KOPT-K1 (cell line): ENCODE results near the gene SYPL1.

ENCODE experiments used
- H3K27ac ChIP-seq: fragments of 200-600 bp; sonication (generic); 2 replicates; pipeline ENCODE4 v1.5.1; 2016; ENCODE audit warnings: antibody characterized with exemption, mild to moderate bottlenecking, low read depth, low read length; ENCODE audit not compliant: poor library complexity, severe bottlenecking
- H3K36me3 ChIP-seq: fragments of 200-600 bp; sonication (generic); 2 replicates; pipeline ENCODE4 v1.5.1; 2017; ENCODE audit warnings: antibody characterized with exemption, mild to moderate bottlenecking, low read length, moderate library complexity; ENCODE audit not compliant: insufficient read depth
- H3K9me3 ChIP-seq: fragments of 200-600 bp; sonication (generic); 2 replicates; pipeline ENCODE4 v1.5.1; 2017; ENCODE audit warnings: antibody characterized with exemption, low read length, mild to moderate bottlenecking; ENCODE audit not compliant: insufficient read depth, poor library complexity, severe bottlenecking

SYPL1 gene

DNA sequence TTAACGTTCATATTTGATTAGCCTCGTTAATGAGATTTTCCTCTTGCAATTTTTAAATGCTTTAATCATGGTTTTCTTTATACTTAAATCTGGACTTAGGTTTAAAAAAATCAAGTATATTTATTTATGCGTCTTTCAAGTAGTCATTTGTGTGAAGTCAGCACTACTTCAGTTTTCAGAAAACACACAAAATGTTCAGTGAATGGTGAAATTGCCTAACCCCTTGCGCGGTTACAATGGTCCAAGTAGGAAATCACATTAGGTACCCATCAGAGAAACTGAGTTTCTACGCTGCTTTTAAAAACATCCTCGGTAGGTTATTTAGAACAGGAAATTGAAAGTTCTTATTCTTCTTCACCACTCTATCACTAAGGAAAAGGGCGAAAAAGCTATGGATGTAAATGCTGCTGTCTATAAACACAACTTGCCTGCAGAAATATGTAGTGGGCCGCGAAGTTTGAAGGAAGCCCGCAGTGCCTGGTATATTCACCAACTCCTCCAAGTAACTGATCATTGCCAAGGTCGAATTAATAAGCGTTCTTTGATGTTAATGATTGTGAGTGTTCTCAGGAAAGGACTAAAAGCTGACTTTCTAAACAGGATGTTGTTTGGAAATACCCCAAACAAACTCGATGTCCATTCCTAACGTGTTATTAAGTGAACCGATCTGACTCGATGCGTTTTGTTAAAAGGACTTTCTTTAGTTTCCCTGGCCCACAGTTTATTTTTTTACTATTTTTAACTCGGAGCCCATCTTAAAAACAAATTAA, 1.0 kb downstream of the SYPL1 start:
- Histone ChIP-seq H3K9me3 (no peaks in the 10 kb centered on the region), H3K27ac (peak overlapping the region; percentile 99), H3K36me3 (peaks cover 21% of the 10 kb centered on the region)

DNA sequence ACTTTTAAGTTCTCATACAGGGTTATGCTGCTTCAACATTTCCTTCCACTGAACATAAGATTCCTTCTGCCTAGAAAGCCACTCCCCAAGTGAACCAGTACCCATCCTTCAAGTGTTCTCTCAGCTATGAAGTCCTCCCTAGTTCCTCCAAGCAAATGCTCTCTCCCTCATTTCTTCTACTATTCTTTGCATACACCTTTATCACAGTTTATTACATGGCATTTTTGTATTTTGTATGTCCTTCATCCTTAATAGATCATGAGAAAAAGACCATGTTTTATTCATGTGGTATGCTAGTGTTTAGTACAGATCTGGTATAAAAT, 1.9 kb downstream of the SYPL1 start:
- Histone ChIP-seq H3K27ac (peak overlapping the region; percentile 99), H3K36me3 (peaks cover 30% of the 10 kb centered on the region), H3K9me3 (no peaks in the 10 kb centered on the region)

GRCh38 chr7:106109521-106110237, 2.4 kb downstream of the SYPL1 start:
- no peaks in the 10 kb centered on the region for H3K9me3 ChIP-seq
- peaks cover 35% of the 10 kb centered on the region for H3K36me3 ChIP-seq
- peak overlapping the region; percentile 99 for H3K27ac ChIP-seq

DNA sequence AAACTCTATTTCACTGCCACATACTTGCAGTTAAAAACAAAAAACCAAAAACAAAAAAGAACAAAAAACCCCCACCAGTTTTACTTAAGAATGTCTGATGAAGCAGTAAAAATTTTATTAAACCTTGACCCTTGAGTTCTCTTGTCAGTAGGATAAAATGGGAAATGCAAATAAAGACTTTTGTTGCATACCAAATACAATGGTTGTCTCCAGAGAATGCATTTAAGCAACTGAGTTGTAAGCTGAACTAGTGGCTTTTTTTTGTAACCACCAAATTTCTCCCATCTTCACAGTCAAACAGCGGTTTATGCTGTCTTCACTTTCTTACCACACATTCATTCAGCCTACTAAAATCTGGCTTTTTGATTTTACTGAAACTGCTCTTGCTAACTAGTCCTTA, 3.1 kb downstream of the SYPL1 start:
- H3K27ac ChIP-seq = peak overlapping the region; percentile 99
- H3K36me3 ChIP-seq = peaks cover 39% of the 10 kb centered on the region
- no peaks in the 10 kb centered on the region for H3K9me3 ChIP-seq

GRCh38 chr7:106104721-106105260, 7.3 kb downstream of the SYPL1 start:
- Histone ChIP-seq H3K9me3 (no peaks in the 10 kb centered on the region), H3K27ac (no peak overlapping the region), H3K36me3 (peaks cover 52% of the 10 kb centered on the region)

GRCh38 chr7:106102387-106102966, 9.6 kb downstream of the SYPL1 start:
- peaks cover 68% of the 10 kb centered on the region for H3K36me3 ChIP-seq

DNA sequence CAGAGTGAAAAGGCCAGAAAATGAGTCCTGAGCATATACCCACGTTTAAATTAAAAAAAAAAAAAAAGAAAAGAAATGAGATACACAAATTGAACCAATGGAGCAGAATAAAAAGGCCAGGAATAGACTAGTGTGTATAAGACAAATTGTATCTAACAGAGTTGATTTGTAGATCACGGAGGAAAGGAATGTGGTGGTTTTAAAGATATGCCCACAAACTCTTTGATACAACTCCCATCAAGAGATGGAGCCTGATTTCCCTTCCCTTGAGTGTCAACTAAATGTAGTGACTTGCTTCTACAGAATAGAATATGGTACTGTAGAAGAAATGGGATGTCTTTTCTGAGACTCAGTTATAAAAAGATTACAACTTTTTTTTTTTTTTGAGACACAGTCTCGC, 10.4 kb downstream of the SYPL1 start:
- H3K9me3 ChIP-seq = no peaks in the 10 kb centered on the region
- H3K27ac ChIP-seq = no peak overlapping the region
- peaks cover 68% of the 10 kb centered on the region for H3K36me3 ChIP-seq

More at GRCh38 chr7:106102387-106102966, 9.6 kb downstream of the SYPL1 start:
- peak overlapping the region; percentile 12 for H3K27ac ChIP-seq
- no peaks in the 10 kb centered on the region for H3K9me3 ChIP-seq

GRCh38 chr7:106100863-106101629, 11.1 kb downstream of the SYPL1 start:
- no peak overlapping the region for H3K27ac ChIP-seq
- peaks cover 68% of the 10 kb centered on the region for H3K36me3 ChIP-seq
- no peaks in the 10 kb centered on the region for H3K9me3 ChIP-seq

GRCh38 chr7:106099539-106099938, 12.6 kb downstream of the SYPL1 start:
- no peak overlapping the region for H3K27ac ChIP-seq

DNA sequence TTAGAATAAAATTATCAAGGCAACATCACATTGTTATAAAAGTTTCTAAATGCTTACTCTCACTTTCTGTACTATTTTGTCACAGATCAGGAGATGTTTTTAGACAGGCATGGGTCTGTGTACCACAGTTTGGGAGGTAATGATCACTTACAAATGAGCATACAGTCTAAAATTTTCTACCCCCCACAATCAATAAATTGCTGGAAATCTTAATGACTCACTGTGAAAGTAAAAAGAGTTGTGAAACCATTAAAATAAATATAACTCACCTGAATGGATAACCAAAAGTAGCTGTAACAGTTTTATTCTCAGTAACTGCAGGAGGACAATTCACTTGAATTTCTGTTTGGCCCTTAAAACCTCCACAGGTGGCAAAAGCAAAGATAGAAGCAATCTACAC, 13.2 kb downstream of the SYPL1 start:
- no peaks in the 10 kb centered on the region for H3K9me3 ChIP-seq
- peaks cover 71% of the 10 kb centered on the region for H3K36me3 ChIP-seq
- H3K27ac ChIP-seq = no peak overlapping the region

More at GRCh38 chr7:106099539-106099938, 12.6 kb downstream of the SYPL1 start:
- Histone ChIP-seq H3K36me3 (peaks cover 68% of the 10 kb centered on the region), H3K9me3 (no peaks in the 10 kb centered on the region)

DNA sequence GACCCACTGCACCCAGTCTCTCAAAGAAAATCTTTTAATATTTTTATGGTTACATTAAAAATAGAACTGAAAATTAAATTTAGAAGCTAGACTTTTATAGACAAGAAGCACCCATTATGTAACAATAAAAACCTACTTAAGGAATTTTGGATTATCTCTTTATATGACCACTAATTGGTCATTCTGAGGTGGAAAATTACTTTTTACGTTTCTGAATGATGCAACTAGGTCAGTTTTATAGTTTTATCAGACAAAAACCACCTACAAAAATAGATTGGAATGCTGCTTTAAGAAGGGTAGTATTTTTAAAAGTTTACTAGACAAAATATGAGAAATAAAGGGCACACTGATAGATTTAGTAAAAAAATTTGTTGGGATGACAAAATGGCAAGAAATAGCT, 16.5 kb downstream of the SYPL1 start:
- Histone ChIP-seq H3K27ac (no peak overlapping the region), H3K36me3 (peaks cover 95% of the 10 kb centered on the region)

DNA sequence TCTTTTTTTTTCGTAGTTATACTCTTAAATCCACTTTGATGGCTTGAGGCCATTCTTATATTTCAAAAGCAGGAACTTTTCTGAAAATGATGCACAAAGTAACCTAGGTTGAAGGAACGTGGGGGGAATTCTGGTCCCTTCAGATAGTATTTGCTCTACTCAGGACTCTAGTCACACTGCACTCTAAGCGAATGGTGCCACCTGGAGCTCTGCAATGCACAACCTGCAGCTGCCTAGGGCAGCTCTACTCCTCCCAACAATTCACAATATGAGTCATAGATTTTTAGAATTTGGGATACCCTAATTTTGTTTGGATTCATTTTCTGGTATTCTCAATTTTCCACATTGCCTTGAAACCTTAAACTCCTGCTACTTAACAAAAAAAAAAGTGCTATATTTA, 17.3 kb downstream of the SYPL1 start:
- Histone ChIP-seq H3K27ac (no peak overlapping the region), H3K9me3 (no peaks in the 10 kb centered on the region), H3K36me3 (peaks cover 100% of the 10 kb centered on the region)

More for the DNA sequence above, 16.5 kb downstream of the SYPL1 start:
- no peaks in the 10 kb centered on the region for H3K9me3 ChIP-seq

DNA sequence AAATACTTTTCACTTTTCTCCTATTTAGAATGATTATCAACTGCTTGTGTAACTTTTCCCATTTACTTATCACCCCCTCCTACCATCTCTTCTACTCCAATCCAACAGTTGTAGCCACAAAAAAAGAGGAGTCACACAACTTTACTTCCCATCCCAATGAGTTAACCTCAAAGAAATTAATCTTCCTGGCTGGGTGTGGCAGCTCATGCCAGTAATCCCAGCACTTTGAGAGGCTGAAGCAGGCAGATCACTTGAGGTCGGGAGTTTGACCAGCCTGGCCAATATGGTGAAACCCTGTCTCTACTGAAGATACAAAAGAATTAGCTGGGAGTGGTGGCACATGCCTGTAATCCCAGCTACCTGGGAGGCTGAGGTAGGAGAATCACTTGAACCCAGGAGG, 19.9 kb downstream of the SYPL1 start:
- peaks cover 97% of the 10 kb centered on the region for H3K36me3 ChIP-seq
- H3K9me3 ChIP-seq = no peaks in the 10 kb centered on the region
- H3K27ac ChIP-seq = no peak overlapping the region

- Histone ChIP-seq H3K9me3 (no peaks in the 10 kb centered on the region), H3K36me3 (peaks cover 75% of the 10 kb centered on the region), H3K27ac (no peak overlapping the region)
Observed at GRCh38 chr7:106089647-106090046, 22.5 kb downstream of the SYPL1 start.

DNA sequence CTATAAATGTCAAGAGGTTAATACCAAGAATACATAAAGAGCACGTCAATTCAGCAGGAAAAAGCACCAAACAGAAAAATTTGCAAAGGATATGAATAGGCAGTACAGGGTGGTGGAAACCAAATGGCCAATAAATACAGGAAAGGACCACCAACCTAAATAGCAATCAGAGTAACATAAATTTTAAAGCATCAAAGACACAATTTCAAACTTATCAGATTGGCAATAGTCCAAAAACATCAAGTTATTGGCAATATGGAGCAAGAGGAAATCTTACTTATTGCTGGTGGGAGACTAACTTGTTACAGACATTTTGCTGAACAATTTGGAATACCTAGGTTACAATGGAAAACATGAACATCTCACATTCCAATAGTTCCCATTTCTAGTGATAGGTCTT, 24.1 kb downstream of the SYPL1 start:
- peaks cover 59% of the 10 kb centered on the region for H3K36me3 ChIP-seq

More for the DNA sequence above, 24.1 kb downstream of the SYPL1 start:
- H3K9me3 ChIP-seq = no peaks in the 10 kb centered on the region
- H3K27ac ChIP-seq = no peak overlapping the region
